SK-N-MC (cell line): ENCODE results near the gene CRIM1.

Source experiments
- EZH2 ChIP-seq: fragments of 200-600 bp; sonication (generic); IDR thresholded peaks from one replicate; pipeline ENCODE4 v1.6.1; 2017; ENCODE audit warnings: antibody characterized with exemption
- POLR2AphosphoS5 ChIP-seq: IDR thresholded peaks from 2 replicates; pipeline ENCODE4 v1.6.1; 2012; ENCODE audit warnings: mild to moderate bottlenecking, low read depth, low read length, borderline replicate concordance

DNA sequence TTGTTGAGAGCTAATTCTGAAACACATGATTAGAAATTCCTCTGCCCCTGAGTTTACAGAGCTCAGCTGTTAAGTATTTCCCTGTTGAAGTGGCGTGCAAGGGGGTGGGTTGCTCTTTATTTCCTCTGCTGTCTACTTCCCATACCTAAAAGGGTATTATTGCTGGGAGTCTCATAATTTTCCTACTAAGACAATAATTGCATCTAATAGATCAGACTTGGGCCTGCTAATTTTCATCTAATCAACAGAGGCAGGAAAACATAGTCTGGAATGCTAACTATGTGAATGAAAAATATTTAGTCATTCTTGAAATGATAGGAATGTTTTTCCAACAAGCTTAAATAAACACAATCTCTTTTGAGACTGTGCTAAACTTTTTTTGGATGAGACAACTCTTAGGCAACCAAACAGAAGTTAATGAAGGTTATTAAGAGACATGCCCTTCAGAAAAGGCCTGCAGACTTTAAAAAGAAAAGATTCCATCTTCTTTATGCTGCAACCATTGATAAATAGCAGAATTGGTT is 131.0 kb downstream of the CRIM1 start:
- no peak for TF ChIP-seq POLR2AphosphoS5
- TF ChIP-seq EZH2: no peak
